H1 (cell line): ENCODE results near the gene ACADSB. TPM values are rescaled to one million over a fixed set of nuclear protein-coding genes. Genes with fewer than 3 reads are reported as not detected.

Source experiments
- CTCF ChIA-PET: fragments of 300-600 bp; sonication (Branson Sonifier 250); formaldehyde crosslinking; loops from one replicate; lab custom pipeline; 2021; ENCODE audit not compliant: partially characterized antibody; lab: Charles Lee
- POLR2A ChIA-PET: fragments of 300-600 bp; sonication (Branson Sonifier 250); formaldehyde crosslinking; loops from one replicate; lab custom pipeline; 2021; ENCODE audit warnings: inconsistent platforms; ENCODE audit not compliant: partially characterized antibody; lab: Charles Lee
- DNase-seq, 2 experiments: peaks; one replicate each; pipeline versions ENCODE4 v3.0.0 to v3.0.0-alpha.2; 2010 to 2022; ENCODE audit warnings: low spot score in 2 of 2, low read depth in 1 of 2, mixed read lengths in 1 of 2
- FAIRE-seq: peaks from 2 replicates; lab custom pipeline; 2011; peaks lifted over from hg19 to GRCh38; lab: Jason Lieb, UNC
- H2AFZ ChIP-seq: 2 replicates; pipeline ENCODE4 v1.8.1; 2012; ENCODE audit warnings: low read length, inconsistent platforms
- H2AK5ac ChIP-seq: 2 replicates; pipeline ENCODE4 v1.6.1; 2013; ENCODE audit warnings: low read depth, low read length
- H2BK120ac ChIP-seq: replicated peaks from 2 replicates; pipeline ENCODE3; 2013; ENCODE audit warnings: low read depth, low read length, inconsistent platforms
- H2BK12ac ChIP-seq: 2 replicates; pipeline ENCODE4 v1.6.1; 2013; ENCODE audit warnings: low read depth, low read length
- H2BK15ac ChIP-seq: 2 replicates; pipeline ENCODE4 v1.6.1; 2013; ENCODE audit warnings: low read length
- H2BK20ac ChIP-seq: 2 replicates; pipeline ENCODE4 v1.6.1; 2013; ENCODE audit warnings: low read length
- H2BK5ac ChIP-seq: 2 replicates; pipeline ENCODE4 v1.6.1; 2013; ENCODE audit warnings: low read depth, low read length
- H3K14ac ChIP-seq: 2 replicates; pipeline ENCODE4 v1.6.1; 2013; ENCODE audit warnings: inconsistent platforms; ENCODE audit not compliant: insufficient read length
- H3K18ac ChIP-seq: 2 replicates; pipeline ENCODE4 v1.6.1; 2013; ENCODE audit warnings: low read length; ENCODE audit errors: extremely low read depth
- H3K23ac ChIP-seq: 2 replicates; pipeline ENCODE4 v1.6.1; 2013; ENCODE audit warnings: inconsistent platforms; ENCODE audit not compliant: insufficient read length
- H3K23me2 ChIP-seq: 2 replicates; pipeline ENCODE4 v1.6.1; 2013; ENCODE audit warnings: low read depth, low read length
- H3K27ac ChIP-seq: 2 replicates; pipeline ENCODE4 v1.6.1; 2011; ENCODE audit warnings: low read depth, low read length, inconsistent platforms
- H3K27me3 ChIP-seq, 4 experiments: replicated peaks in 1 of 4; 1 replicate in 1 of 4; 2 replicates in 3 of 4; pipeline versions ENCODE4 v1.6.1 to v1.8.1; 2011 to 2013; ENCODE audit warnings: low read length in 3 of 4, mild to moderate bottlenecking in 3 of 4, inconsistent platforms in 2 of 4, mixed read lengths in 2 of 4, moderate library complexity in 1 of 4; ENCODE audit not compliant: control insufficient read depth in 3 of 4, insufficient read depth in 3 of 4; ENCODE audit errors: extremely low read depth in 1 of 4
- H3K36me3 ChIP-seq, 4 experiments: 2 replicates each; pipeline versions ENCODE4 v1.6.1 to v1.8.1; 2011 to 2013; ENCODE audit warnings: mild to moderate bottlenecking in 4 of 4, low read length in 3 of 4, moderate library complexity in 2 of 4, control low read depth in 1 of 4, inconsistent platforms in 1 of 4; ENCODE audit not compliant: insufficient read depth in 4 of 4, control insufficient read depth in 2 of 4
- H3K4ac ChIP-seq: replicated peaks from 2 replicates; pipeline ENCODE3; 2013; ENCODE audit warnings: low read length, low read depth, mixed read lengths, inconsistent platforms; ENCODE audit not compliant: insufficient read length
- H3K4me1 ChIP-seq, 4 experiments: replicated peaks in 1 of 4; 1 replicate in 1 of 4; 2 replicates in 3 of 4; pipeline versions ENCODE4 v1.6.1 to v1.8.1; 2011 to 2013; ENCODE audit warnings: low read length in 3 of 4, inconsistent platforms in 2 of 4, mixed read lengths in 1 of 4; ENCODE audit not compliant: insufficient read depth in 4 of 4, control insufficient read depth in 3 of 4
- H3K4me2 ChIP-seq, 2 experiments: 2 replicates each; pipeline versions ENCODE4 v1.6.1 to v1.8.1; 2011 to 2013; ENCODE audit warnings: low read depth in 2 of 2, low read length in 2 of 2, control low read depth in 1 of 2, inconsistent platforms in 1 of 2, mild to moderate bottlenecking in 1 of 2; ENCODE audit not compliant: insufficient read depth in 1 of 2
- H3K4me3 ChIP-seq, 4 experiments: fragments of 200-600, 300-600 bp in 1 of 4; sonication (generic), shearing (Covaris generic), sonication (Bioruptor Twin) in 1 of 4; 2 replicates each; pipeline versions ENCODE4 v1.5.1 to v1.8.1; 2011 to 2016; ENCODE audit warnings: low read length in 4 of 4, low read depth in 3 of 4, control low read depth in 2 of 4, inconsistent platforms in 2 of 4, mild to moderate bottlenecking in 2 of 4, mixed read lengths in 1 of 4, moderate library complexity in 1 of 4; ENCODE audit not compliant: insufficient read depth in 2 of 4; ENCODE audit errors: extremely low read depth in 1 of 4
- H3K56ac ChIP-seq: replicated peaks from 2 replicates; pipeline ENCODE3; 2013; ENCODE audit warnings: low read depth, mild to moderate bottlenecking, mixed read lengths, low read length, inconsistent platforms; ENCODE audit not compliant: insufficient read length
- H3K79me1 ChIP-seq: 2 replicates; pipeline ENCODE4 v1.6.1; 2013; ENCODE audit warnings: low read depth, low read length, control low read depth
- H3K79me2 ChIP-seq, 2 experiments: 2 replicates each; pipeline versions ENCODE4 v1.6.1 to v1.8.1; 2012 to 2013; ENCODE audit warnings: low read length in 2 of 2, mild to moderate bottlenecking in 2 of 2, inconsistent platforms in 1 of 2; ENCODE audit not compliant: insufficient read depth in 2 of 2, control insufficient read depth in 1 of 2
- H3K9ac ChIP-seq, 4 experiments: replicated peaks in 1 of 4; 1 replicate in 1 of 4; 2 replicates in 3 of 4; pipeline versions ENCODE4 v1.6.1 to v1.8.1; 2011 to 2013; ENCODE audit warnings: low read depth in 3 of 4, low read length in 3 of 4, control low read depth in 2 of 4, mild to moderate bottlenecking in 2 of 4, moderate library complexity in 2 of 4, inconsistent platforms in 1 of 4; ENCODE audit errors: extremely low read depth in 1 of 4
- H3K9me3 ChIP-seq, 2 experiments: 2 replicates each; pipeline versions ENCODE4 v1.6.1 to v1.8.1; 2012 to 2013; ENCODE audit warnings: mild to moderate bottlenecking in 2 of 2, moderate library complexity in 2 of 2, control low read depth in 1 of 2, inconsistent platforms in 1 of 2, low read depth in 1 of 2, low read length in 1 of 2, mixed read lengths in 1 of 2; ENCODE audit not compliant: insufficient read depth in 2 of 2
- H4K20me1 ChIP-seq, 2 experiments: replicated peaks in 1 of 2; 2 replicates each; pipeline versions ENCODE3 to v1.8.1; 2011 to 2013; ENCODE audit warnings: inconsistent platforms in 2 of 2, low read length in 2 of 2, mild to moderate bottlenecking in 1 of 2; ENCODE audit not compliant: insufficient read depth in 2 of 2, control insufficient read depth in 1 of 2
- H4K5ac ChIP-seq: 2 replicates; pipeline ENCODE4 v1.6.1; 2013; ENCODE audit warnings: low read length, low read depth, mixed read lengths, inconsistent platforms; ENCODE audit not compliant: insufficient read length
- H4K8ac ChIP-seq: 2 replicates; pipeline ENCODE4 v1.8.0; 2013; ENCODE audit warnings: mild to moderate bottlenecking, moderate library complexity, low read length, inconsistent platforms; ENCODE audit not compliant: insufficient read depth; ENCODE audit errors: extremely low read depth
- H4K91ac ChIP-seq: replicated peaks from 2 replicates; pipeline ENCODE3; 2013; ENCODE audit warnings: low read length, mixed read lengths, inconsistent platforms; ENCODE audit not compliant: insufficient read length
- ATF2 ChIP-seq: IDR thresholded peaks from 2 replicates; pipeline ENCODE4 v1.6.1; 2012; ENCODE audit warnings: low read length, inconsistent platforms
- BACH1 ChIP-seq: IDR thresholded peaks from 2 replicates; pipeline ENCODE4 v1.6.1; 2012; ENCODE audit warnings: low read length, improper control_type of control experiment
- CBX5 ChIP-seq: fragments of 300-800, 300-1000 bp; sonication (generic); IDR thresholded peaks from 2 replicates; pipeline ENCODE4 v1.7.1; 2016; ENCODE audit warnings: antibody characterized with exemption, low read length, low read depth
- EGR1 ChIP-seq: IDR thresholded peaks from 2 replicates; pipeline ENCODE4 v1.6.1; 2011; ENCODE audit warnings: low read depth, low read length, borderline replicate concordance
- FOSL1 ChIP-seq: IDR thresholded peaks from 2 replicates; pipeline ENCODE4 v1.6.1; 2011; ENCODE audit warnings: mild to moderate bottlenecking, low read depth, low read length, moderate library complexity; ENCODE audit not compliant: insufficient read depth
- JUND ChIP-seq: IDR thresholded peaks from 2 replicates; pipeline ENCODE4 v1.6.1; 2011; ENCODE audit warnings: mild to moderate bottlenecking, improper control_type of control experiment, low read length
- KDM1A ChIP-seq: fragments of 200-600, 300-600 bp; sonication (generic); IDR thresholded peaks from 2 replicates; pipeline ENCODE4 v1.7.1; 2016; ENCODE audit warnings: mild to moderate bottlenecking, low read length, borderline replicate concordance
- KDM4A ChIP-seq: IDR thresholded peaks from one replicate; pipeline ENCODE4 v1.7.1; 2012; ENCODE audit warnings: low read depth, mild to moderate bottlenecking, moderate library complexity, low read length, inconsistent platforms; ENCODE audit not compliant: severe bottlenecking
- SAP30 ChIP-seq: fragments of 300-600 bp; sonication (generic); IDR thresholded peaks from 2 replicates; pipeline ENCODE4 v1.7.1; 2012; ENCODE audit warnings: low read length, moderate library complexity, mild to moderate bottlenecking, inconsistent platforms; ENCODE audit not compliant: insufficient read depth, insufficient replicate concordance
- SP1 ChIP-seq: IDR thresholded peaks from 2 replicates; pipeline ENCODE4 v1.6.1; 2011; ENCODE audit warnings: low read depth, low read length
- YY1 ChIP-seq: IDR thresholded peaks from 2 replicates; pipeline ENCODE4 v1.6.1; 2011; ENCODE audit warnings: low read depth, mild to moderate bottlenecking, low read length
- ZNF274 ChIP-seq: IDR thresholded peaks from 2 replicates; pipeline ENCODE4 v1.7.0; 2012; ENCODE audit warnings: low read length, borderline replicate concordance; ENCODE audit errors: extremely low read depth
- WGBS, 2 experiments: shearing (Covaris generic) in 1 of 2; methylation state at CpG; one replicate each; pipeline versions ENCODE4 v1.1.6 to v1.1.7; 2013 to 2015; ENCODE audit warnings: low lambda C conversion rate in 2 of 2, mixed read lengths in 2 of 2, inconsistent platforms in 1 of 2, low coverage in 1 of 2, missing lambda C conversion rate in 1 of 2; ENCODE audit not compliant: insufficient replicate concordance in 2 of 2, insufficient coverage in 1 of 2, insufficient read length in 1 of 2; ENCODE audit errors: extremely low coverage in 1 of 2, missing lambda C conversion rate in 1 of 2; 5-methylcytosine and 5-hydroxymethylcytosine counted together
- polyA plus RNA-seq, 7 experiments: library from polyadenylated mRNA; depleted of rRNA in 3 of 7; stranded (reverse) in 5 of 7; unstranded in 2 of 7; fragments of >200 nt in 5 of 7; fragments of 200-250 nt in 2 of 7; gene quantifications; 1 replicate in 5 of 7; 2 replicates in 1 of 7; 4 replicates in 1 of 7; pipeline versions ENCODE4 v1.2.1 to v1.2.3, GENCODE V29; 2011 to 2013; ENCODE audit warnings: missing spikeins in 2 of 7, mixed read lengths in 2 of 7
- total RNA-seq: library from RNA; stranded (reverse); fragmentation: NEBNext Ultra II Directional; extraction: Animal tissue kit (Norgen Biotek cat#: 25700); gene quantifications from 2 replicates; pipeline ENCODE4 v1.2.1, GENCODE V29; 2021

Gene ACADSB
- total and polyA plus RNA-seq, 2 of the 8 experiments (the other 6 are each of a cell fraction or from before 2014, with no cell fraction given) = 5.6 to 11.2 TPM

- Histone ChIP-seq H4K8ac (no peak overlapping the region), H3K56ac (no peak overlapping the region), H3K79me1 (no peaks in the 10 kb centered on the region), H3K27me3 (no peaks in the 10 kb centered on the region), H2AK5ac (no peak overlapping the region), H4K91ac (no peak overlapping the region), H3K9me3 (no peaks in the 10 kb centered on the region), H3K18ac (no peak overlapping the region), H3K27ac (no peak overlapping the region), H3K4me1 (peaks cover 0 to 4% (median 2%) of the 10 kb centered on the region in 4 experiments; a peak in 3 of 7 replicates), H4K20me1 (no peaks in the 10 kb centered on the region), H4K5ac (no peak overlapping the region), H3K23ac (no peak overlapping the region), H3K4me2 (no peak overlapping the region), H3K23me2 (no peaks in the 10 kb centered on the region), H2BK12ac (peak overlapping the region; percentile 29; the same call in 1 of the 2 replicates), H3K4ac (no peak overlapping the region), H3K9ac (no peak overlapping the region), H2BK20ac (no peak overlapping the region), H2AFZ (no peak overlapping the region), H2BK120ac (no peak overlapping the region), H2BK15ac (no peak overlapping the region), H3K36me3 (no peaks in the 10 kb centered on the region), H3K4me3 (no peak overlapping the region), H3K14ac (no peak overlapping the region), H3K79me2 (no peaks in the 10 kb centered on the region), H2BK5ac (no peak overlapping the region)
- DNase-seq (no peak), FAIRE-seq (no peak)
- CTCF ChIA-PET = interaction anchor here (1.4 kb wide), 1 partner anchor 32 kb away, joined by 4 read pairs; no protein-coding TSS in a partner anchor
- POLR2A ChIA-PET = no interaction called here
- WGBS, 2 experiments = 87% methylated on average over 7 of the region's 7 CpGs; no CpG with 5 or more reads in 1 of the 2 experiments
- TF ChIP-seq SP1 (no peak), JUND (no peak), FOSL1 (no peak), ZNF274 (no peak), ATF2 (no peak), EGR1 (no peak), CBX5 (no peak), SAP30 (no peak), KDM1A (no peak), YY1 (no peak), BACH1 (no peak), KDM4A (no peak)
Measured at GRCh38 chr10:123100030-123100762, 91.4 kb downstream of the ACADSB start.
